Astrocyte of the spinal cord (primary cell): ENCODE data around the gene KCNG2.

Experiments
- DNase-seq: peaks from one replicate; pipeline ENCODE4 v3.0.0; 2011; ENCODE audit warnings: low read depth, low spot score
- H3K4me3 ChIP-seq: 2 replicates; pipeline ENCODE4 v1.5.1; 2011; ENCODE audit warnings: low read depth, mild to moderate bottlenecking, low read length, moderate library complexity
- in situ Hi-C: cut with HindIII; loops from 2 replicates; pipeline ENCODE4 v1.10.0; 2017; ENCODE audit warnings: low sequenced_read_pairs
- TF ChIP-seq, protein P1 (sequence below): IDR thresholded peaks from 2 replicates; pipeline ENCODE4 v1.5.1; 2012; ENCODE audit warnings: low read depth, mild to moderate bottlenecking, low read length, inconsistent platforms

Gene KCNG2

DNA sequence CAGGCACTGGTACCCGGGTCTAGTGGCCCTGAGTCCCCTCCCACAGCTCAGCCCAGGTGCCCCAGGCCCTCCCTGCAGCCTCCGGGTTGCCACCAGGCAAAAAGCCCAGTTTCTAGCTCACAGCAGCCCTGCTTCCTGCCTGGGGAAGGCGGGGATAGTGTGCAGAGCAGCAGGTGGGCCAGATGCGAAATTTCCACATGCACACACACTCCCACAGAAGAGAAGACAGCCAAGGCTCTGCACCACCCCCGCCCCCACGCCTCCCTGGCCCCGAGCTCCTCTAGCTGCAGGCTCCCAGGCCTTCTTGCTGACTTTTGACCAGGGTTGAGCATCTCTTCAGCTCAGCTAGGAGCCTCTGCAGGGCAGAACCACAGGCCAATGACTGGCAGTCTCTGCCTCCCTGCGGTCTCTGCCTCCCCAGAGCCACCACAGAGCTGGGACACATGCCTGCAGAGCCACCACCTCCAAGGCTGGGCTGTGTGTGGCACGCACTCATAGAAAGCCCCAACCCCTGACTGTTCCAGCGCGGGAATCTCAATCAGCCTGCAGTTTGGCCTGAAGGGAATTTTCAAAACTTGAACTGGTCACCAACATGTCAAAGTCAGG, 146.5 kb downstream of the KCNG2 start:
- H3K4me3 ChIP-seq = no peak overlapping the region
- TF ChIP-seq, protein P1, sequence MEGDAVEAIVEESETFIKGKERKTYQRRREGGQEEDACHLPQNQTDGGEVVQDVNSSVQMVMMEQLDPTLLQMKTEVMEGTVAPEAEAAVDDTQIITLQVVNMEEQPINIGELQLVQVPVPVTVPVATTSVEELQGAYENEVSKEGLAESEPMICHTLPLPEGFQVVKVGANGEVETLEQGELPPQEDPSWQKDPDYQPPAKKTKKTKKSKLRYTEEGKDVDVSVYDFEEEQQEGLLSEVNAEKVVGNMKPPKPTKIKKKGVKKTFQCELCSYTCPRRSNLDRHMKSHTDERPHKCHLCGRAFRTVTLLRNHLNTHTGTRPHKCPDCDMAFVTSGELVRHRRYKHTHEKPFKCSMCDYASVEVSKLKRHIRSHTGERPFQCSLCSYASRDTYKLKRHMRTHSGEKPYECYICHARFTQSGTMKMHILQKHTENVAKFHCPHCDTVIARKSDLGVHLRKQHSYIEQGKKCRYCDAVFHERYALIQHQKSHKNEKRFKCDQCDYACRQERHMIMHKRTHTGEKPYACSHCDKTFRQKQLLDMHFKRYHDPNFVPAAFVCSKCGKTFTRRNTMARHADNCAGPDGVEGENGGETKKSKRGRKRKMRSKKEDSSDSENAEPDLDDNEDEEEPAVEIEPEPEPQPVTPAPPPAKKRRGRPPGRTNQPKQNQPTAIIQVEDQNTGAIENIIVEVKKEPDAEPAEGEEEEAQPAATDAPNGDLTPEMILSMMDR = no peak
- in situ Hi-C loops = no loop called here
- DNase-seq = peak; percentile 69

DNA sequence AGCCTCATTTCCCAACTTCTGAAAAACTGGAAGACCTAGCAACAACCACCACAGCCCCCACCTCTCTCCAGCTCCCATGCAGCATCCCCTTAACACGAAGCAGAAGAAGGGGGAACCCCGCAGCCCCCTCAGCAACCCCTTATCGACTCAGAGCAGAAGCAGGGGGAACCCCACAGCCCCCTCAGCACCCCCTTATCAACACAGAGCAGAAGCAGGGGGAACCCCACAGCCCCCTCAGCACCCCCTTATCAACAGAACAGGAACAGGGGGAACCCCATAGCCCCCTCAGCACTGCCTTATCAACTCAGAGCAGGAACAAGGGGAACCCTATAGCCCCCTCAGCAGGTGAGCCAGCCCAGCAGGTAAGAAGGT, 147.0 kb downstream of the KCNG2 start:
- TF ChIP-seq, protein P1 = no peak
- no peak for DNase-seq
- in situ Hi-C loops = no loop called here
- H3K4me3 ChIP-seq = no peak overlapping the region

DNA sequence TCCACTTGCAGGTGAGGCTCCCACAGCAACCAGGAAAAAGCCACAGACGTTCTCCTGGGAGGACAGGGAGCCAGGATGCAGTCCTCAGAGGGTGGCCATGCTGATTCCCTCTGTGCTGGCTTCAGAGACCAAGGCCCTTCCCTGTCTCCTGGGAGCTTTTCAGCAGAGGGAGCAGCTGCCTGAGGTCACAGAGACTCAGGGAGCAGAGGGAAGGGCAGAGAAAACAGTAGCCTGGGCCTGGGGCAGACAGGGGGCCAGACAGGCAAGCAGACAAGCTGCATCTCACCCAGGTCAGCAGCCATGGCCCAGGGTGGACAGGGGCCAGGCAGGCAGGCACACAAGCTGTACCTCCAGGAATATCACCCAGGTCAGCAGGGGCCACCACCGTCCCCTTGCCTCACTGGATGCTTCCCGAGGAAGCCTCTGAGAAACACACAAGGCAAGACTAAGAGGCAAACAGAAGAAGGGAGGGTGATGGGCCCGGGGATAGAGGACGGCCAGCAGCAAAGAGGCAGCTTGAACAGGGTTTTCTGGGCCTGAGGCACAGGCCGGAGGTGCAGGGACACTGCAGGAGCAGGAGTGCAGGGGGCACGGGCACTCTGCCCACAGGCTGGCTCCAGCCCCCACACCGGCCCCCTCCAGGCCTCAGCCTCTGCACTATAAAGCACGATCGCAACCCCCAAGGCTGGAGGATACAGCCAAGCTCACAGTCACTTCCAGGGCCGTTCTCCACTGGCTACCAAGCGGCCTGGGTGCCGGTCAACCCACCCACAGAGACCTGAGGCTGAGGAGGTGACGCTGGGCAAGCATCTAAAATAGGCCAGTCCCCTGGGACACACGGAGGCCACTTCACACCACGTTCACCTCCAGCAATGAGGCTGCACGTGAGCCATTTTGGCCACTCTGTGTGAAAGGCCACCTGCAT, 147.6 kb downstream of the KCNG2 start:
- in situ Hi-C loops = no loop called here
- no peak overlapping the region for H3K4me3 ChIP-seq
- TF ChIP-seq, protein P1 = no peak
- DNase-seq = no peak

DNA sequence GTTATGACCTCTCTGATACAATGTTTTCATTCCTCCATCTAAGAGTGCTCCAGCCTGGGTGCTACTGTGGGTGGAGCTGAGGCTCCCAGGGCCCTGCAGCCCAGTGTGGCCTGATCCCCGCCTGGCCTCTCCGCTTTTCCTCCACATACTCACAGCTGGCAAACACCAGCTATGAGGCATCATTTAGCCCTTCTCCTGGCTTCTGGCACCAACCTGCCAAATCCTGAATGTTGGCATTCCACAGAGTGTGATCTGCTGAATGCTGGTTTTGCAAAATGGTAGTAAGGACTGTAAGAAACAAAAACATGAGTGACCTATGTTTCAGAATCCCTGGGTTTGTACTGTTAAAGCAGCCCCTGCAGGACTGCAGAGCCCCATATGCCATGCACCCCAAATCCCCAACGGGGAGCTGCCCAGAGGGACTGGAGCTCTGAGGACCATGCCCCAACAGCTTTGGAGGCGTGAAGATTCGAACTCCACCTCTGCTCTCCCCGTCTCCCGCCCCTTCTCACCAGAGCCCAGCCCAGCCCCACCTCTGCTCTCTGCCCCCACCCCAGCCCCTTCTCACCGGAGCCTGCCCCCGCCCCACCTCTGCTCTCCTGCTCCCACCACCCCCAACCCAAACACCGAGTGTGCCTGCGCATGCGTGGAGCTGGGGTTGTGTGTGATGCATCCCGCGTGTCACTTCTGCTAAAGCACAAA, 149.5 kb downstream of the KCNG2 start:
- no peak overlapping the region for H3K4me3 ChIP-seq
- DNase-seq = no peak
- in situ Hi-C loops = no loop called here
- TF ChIP-seq, protein P1 = no peak

DNA sequence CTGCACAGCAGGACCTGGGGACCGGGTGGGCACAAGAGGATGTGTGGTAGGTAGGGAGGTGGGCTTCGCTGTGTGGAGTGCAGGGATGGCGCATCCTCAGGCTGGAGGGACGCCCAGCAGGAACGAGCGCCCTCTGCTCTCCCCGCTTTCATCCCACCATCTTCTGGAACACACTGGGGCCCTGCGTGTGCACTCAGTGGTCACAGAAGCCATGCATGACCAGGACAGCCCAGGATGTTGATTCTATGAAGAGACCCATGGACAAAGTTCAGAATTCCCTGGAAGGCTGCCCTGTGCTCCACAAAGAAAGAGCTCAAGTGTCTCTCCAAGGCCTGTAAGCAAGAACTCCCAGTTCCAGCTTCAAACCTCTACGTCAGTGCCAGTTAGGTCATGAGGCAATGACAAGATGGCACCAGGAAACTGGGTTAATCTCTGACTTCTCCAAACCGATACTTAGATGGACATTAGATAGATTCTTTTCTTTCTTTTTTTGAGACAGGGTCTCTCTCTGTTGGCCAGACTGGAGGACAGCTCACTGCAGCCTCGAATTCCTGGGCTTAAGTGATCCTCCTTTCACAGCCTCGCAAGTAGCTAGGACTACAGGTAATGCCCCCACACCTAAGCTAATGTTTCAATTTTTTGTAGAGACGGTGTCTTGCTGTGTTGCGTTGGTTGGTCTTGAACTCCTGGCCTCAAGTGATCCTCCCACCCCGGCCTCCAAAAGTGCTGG, 150.3 kb downstream of the KCNG2 start:
- no peak overlapping the region for H3K4me3 ChIP-seq
- TF ChIP-seq, protein P1 = no peak
- in situ Hi-C loops = no loop called here
- no peak for DNase-seq
